GM21515 (cell line): ENCODE measurements around the gene DSCAM.

ENCODE experiments used
- ATAC-seq: cut with Tn5 transposase; IDR thresholded peaks from one replicate; pipeline ENCODE4 v1.9.1; 2021; ENCODE audit not compliant: unreplicated experiment

DSCAM gene

GRCh38 chr21:40840401-40841125 is 6.4 kb downstream of the DSCAM start:
- ATAC-seq = no peak

GRCh38 chr21:40839521-40839920 is 7.4 kb downstream of the DSCAM start:
- ATAC-seq = no peak

- no peak for ATAC-seq
Observed at GRCh38 chr21:40837456-40837855, 9.5 kb downstream of the DSCAM start.

- no peak for ATAC-seq
Observed at GRCh38 chr21:40835184-40835694, 11.7 kb downstream of the DSCAM start.

- no peak for ATAC-seq
Observed at GRCh38 chr21:40833184-40833583, 13.8 kb downstream of the DSCAM start.

GRCh38 chr21:40832316-40832715 is 14.6 kb downstream of the DSCAM start:
- no peak for ATAC-seq

GRCh38 chr21:40830836-40831235 is 16.1 kb downstream of the DSCAM start:
- ATAC-seq = no peak

GRCh38 chr21:40829791-40830190 is 17.2 kb downstream of the DSCAM start:
- no peak for ATAC-seq

- ATAC-seq = no peak
Observed at GRCh38 chr21:40829308-40829707, 17.6 kb downstream of the DSCAM start.

- no peak for ATAC-seq
Observed at GRCh38 chr21:40827509-40827908, 19.4 kb downstream of the DSCAM start.

- ATAC-seq = no peak
Observed at GRCh38 chr21:40819071-40819900, 27.7 kb downstream of the DSCAM start.

- ATAC-seq = no peak
Observed at GRCh38 chr21:40813918-40814317, 33.0 kb downstream of the DSCAM start.

GRCh38 chr21:40809673-40810197 is 37.2 kb downstream of the DSCAM start:
- ATAC-seq = no peak

- no peak for ATAC-seq
Observed at GRCh38 chr21:40803101-40803500, 43.9 kb downstream of the DSCAM start.

- no peak for ATAC-seq
Observed at GRCh38 chr21:40800126-40800525, 46.8 kb downstream of the DSCAM start.

- no peak for ATAC-seq
Observed at GRCh38 chr21:40797891-40798290, 49.1 kb downstream of the DSCAM start.

GRCh38 chr21:40797410-40797809 is 49.5 kb downstream of the DSCAM start:
- ATAC-seq = no peak

- no peak for ATAC-seq
Observed at GRCh38 chr21:40796464-40796863, 50.5 kb downstream of the DSCAM start.

- ATAC-seq = no peak
Observed at GRCh38 chr21:40795313-40795712, 51.6 kb downstream of the DSCAM start.

- no peak for ATAC-seq
Observed at GRCh38 chr21:40792691-40793456, 54.1 kb downstream of the DSCAM start.

- ATAC-seq = no peak
Observed at GRCh38 chr21:40788635-40789034, 58.3 kb downstream of the DSCAM start.
